Measurements from ENCODE around the gene TEKT1. TPM values are rescaled to one million over a fixed set of nuclear protein-coding genes. Genes with fewer than 3 reads are reported as not detected.

TEKT1 gene
- total RNA-seq, 2 donors from 2014 or later: not detected

GRCh38 chr17:6761779-6762178, 69.8 kb downstream of the TEKT1 start:
- WGBS, 2 experiments (ENCODE audit: insufficient coverage in 1 of 2, insufficient read length in 1 of 2): 85 to 93% methylated on average over 6 to 8 of the region's 8 CpGs
- Histone ChIP-seq H3K4me1 (ENCODE audit: control insufficient read depth, insufficient read depth, low read length) (no peaks in the 10 kb centered on the region), H3K27ac (ENCODE audit: low read depth, low read length) (no peak overlapping the region), H3K36me3 (ENCODE audit: control insufficient read depth, insufficient read depth, low read length) (no peaks in the 10 kb centered on the region), H3K27me3 (ENCODE audit: control insufficient read depth, insufficient read depth, low read length, poor library complexity, severe bottlenecking) (peaks cover 20% of the 10 kb centered on the region), H3K9me3 (ENCODE audit: control insufficient read depth, low read length) (no peaks in the 10 kb centered on the region), H3K9ac (ENCODE audit: extremely low read depth, low read length, poor library complexity, severe bottlenecking) (no peak overlapping the region), H3K4me3 (ENCODE audit: low read length) (no peak overlapping the region)
- H3K4me1 Mint-ChIP-seq: no peaks in the 10 kb centered on the region
- no peak for DNase-seq
- no peaks in the 10 kb centered on the region for H3K36me3 Mint-ChIP-seq (ENCODE audit: low read depth)
- no peak overlapping the region for H3K27ac Mint-ChIP-seq
- no peak for TF ChIP-seq CTCF (conservative IDR thresholded peaks at IDR 0.05)
- no peak overlapping the region for H3K4me3 Mint-ChIP-seq
- no peaks in the 10 kb centered on the region for H3K9me3 Mint-ChIP-seq
- H3K27me3 Mint-ChIP-seq (ENCODE audit: insufficient read depth): peaks cover 22% of the 10 kb centered on the region

GRCh38 chr17:6757747-6758146, 73.8 kb downstream of the TEKT1 start:
- no peak overlapping the region for H3K27ac Mint-ChIP-seq
- no peaks in the 10 kb centered on the region for H3K27me3 ChIP-seq (ENCODE audit: control insufficient read depth, insufficient read depth, low read length, poor library complexity, severe bottlenecking)
- H3K9me3 ChIP-seq (ENCODE audit: control insufficient read depth, low read length): no peaks in the 10 kb centered on the region
- 81% methylated on average over 2 of the region's 2 CpGs; no CpG with 5 or more reads in 1 of the 2 experiments for WGBS, 2 experiments (ENCODE audit: insufficient coverage in 1 of 2, insufficient read length in 1 of 2)
- no peak overlapping the region for H3K27ac ChIP-seq (ENCODE audit: low read depth, low read length)
- no peak for DNase-seq
- H3K9ac ChIP-seq (ENCODE audit: extremely low read depth, low read length, poor library complexity, severe bottlenecking): no peak overlapping the region
- no peaks in the 10 kb centered on the region for H3K4me1 ChIP-seq (ENCODE audit: control insufficient read depth, insufficient read depth, low read length)
- H3K36me3 ChIP-seq (ENCODE audit: control insufficient read depth, insufficient read depth, low read length): no peaks in the 10 kb centered on the region
- peaks cover 13% of the 10 kb centered on the region for H3K27me3 Mint-ChIP-seq (ENCODE audit: insufficient read depth)
- no peak overlapping the region for H3K4me3 ChIP-seq (ENCODE audit: low read length)
- H3K4me1 Mint-ChIP-seq: peaks cover 23% of the 10 kb centered on the region
- H3K4me3 Mint-ChIP-seq: no peak overlapping the region
- no peak for TF ChIP-seq CTCF (conservative IDR thresholded peaks at IDR 0.05)
- H3K36me3 Mint-ChIP-seq (ENCODE audit: low read depth): no peaks in the 10 kb centered on the region
- no peaks in the 10 kb centered on the region for H3K9me3 Mint-ChIP-seq

GRCh38 chr17:6756425-6757031, 75.0 kb downstream of the TEKT1 start:
- WGBS, 2 experiments (ENCODE audit: insufficient coverage in 1 of 2, insufficient read length in 1 of 2): 85 to 100% methylated on average over 1 to 12 of the region's 13 CpGs

More at GRCh38 chr17:6756425-6757031, 75.0 kb downstream of the TEKT1 start:
- Mint-ChIP-seq H3K36me3 (ENCODE audit: low read depth) (no peaks in the 10 kb centered on the region), H3K4me1 (peaks cover 28% of the 10 kb centered on the region), H3K4me3 (no peak overlapping the region), H3K9me3 (no peaks in the 10 kb centered on the region), H3K27me3 (ENCODE audit: insufficient read depth) (peaks cover 12% of the 10 kb centered on the region), H3K27ac (no peak overlapping the region)
- DNase-seq: no peak
- no peak for TF ChIP-seq CTCF (conservative IDR thresholded peaks at IDR 0.05)
- H3K4me1 ChIP-seq (ENCODE audit: control insufficient read depth, insufficient read depth, low read length): no peaks in the 10 kb centered on the region
- H3K9ac ChIP-seq (ENCODE audit: extremely low read depth, low read length, poor library complexity, severe bottlenecking): no peak overlapping the region
- no peaks in the 10 kb centered on the region for H3K9me3 ChIP-seq (ENCODE audit: control insufficient read depth, low read length)
- H3K27me3 ChIP-seq (ENCODE audit: control insufficient read depth, insufficient read depth, low read length, poor library complexity, severe bottlenecking): no peaks in the 10 kb centered on the region
- H3K27ac ChIP-seq (ENCODE audit: low read depth, low read length): no peak overlapping the region
- no peak overlapping the region for H3K4me3 ChIP-seq (ENCODE audit: low read length)
- no peaks in the 10 kb centered on the region for H3K36me3 ChIP-seq (ENCODE audit: control insufficient read depth, insufficient read depth, low read length)

All from endodermal cell (in vitro differentiated cells).